OCI-LY3 (cell line): ENCODE measurements around the gene ANXA1.

Source experiments
- CTCF ChIP-seq: fragments of 200-600, 300-600 bp; sonication (generic); IDR thresholded peaks from 2 replicates; pipeline ENCODE4 v1.5.1; 2014; ENCODE audit warnings: antibody characterized with exemption, low read length, low read depth
- EZH2phosphoT487 ChIP-seq: fragments of 200-600 bp; shearing (Covaris generic); IDR thresholded peaks from 2 replicates; pipeline ENCODE4 v1.6.1; 2018; ENCODE audit warnings: antibody characterized with exemption, mixed run types, low read depth

- TF ChIP-seq CTCF (peak; percentile 53), EZH2phosphoT487 (no peak)
Observed at GRCh38 chr9:73183917-73184861, 32.5 kb downstream of the ANXA1 start.
